HUDEP-2 (cell line): Measurements from ENCODE around the gene GYG2.
"Not testable (repeated sequence)": the region's sequence is repeated elsewhere in the genome, so short reads cannot be mapped to it uniquely, and the experiment has no call there.

Experiments
- DNase-seq, 76 experiments: peaks; one replicate each; lab custom pipeline; 2025; ENCODE audit not compliant: unreplicated experiment in 76 of 76; lab: John Stamatoyannopoulos, UW

GYG2 gene

GRCh38 chrX:2828344-2828958 is at the start of gene GYG2:
TSS of gene GYG2 (plus strand) at chrX:2828930. CDS start at chrX:2830189, 1,259 bp downstream.
- no peak for DNase-seq

GRCh38 chrX:2780472-2781225 is 48.1 kb upstream of the GYG2 start:
- not testable (repeated sequence) for DNase-seq

GRCh38 chrX:2781226-2781571 is 47.5 kb upstream of the GYG2 start:
- no peak for DNase-seq

- DNase-seq = no peak
These were observed 47.0 kb upstream of the GYG2 start for GRCh38 chrX:2781698-2782097.

- DNase-seq = no peak
These were observed 46.6 kb upstream of the GYG2 start for GRCh38 chrX:2782171-2782570.

GRCh38 chrX:2782778-2783177 is 46.0 kb upstream of the GYG2 start:
- no peak for DNase-seq

GRCh38 chrX:2784026-2784425 is 44.7 kb upstream of the GYG2 start:
- DNase-seq = no peak

- DNase-seq = no peak
These were observed 43.2 kb upstream of the GYG2 start for GRCh38 chrX:2785538-2785937.

- no peak for DNase-seq
These were observed 39.8 kb upstream of the GYG2 start for GRCh38 chrX:2788980-2789379.

GRCh38 chrX:2789569-2789968 is 39.2 kb upstream of the GYG2 start:
- no peak for DNase-seq

GRCh38 chrX:2793752-2794151 is 35.0 kb upstream of the GYG2 start:
- DNase-seq = no peak

- DNase-seq = no peak
These were observed 34.4 kb upstream of the GYG2 start for GRCh38 chrX:2794336-2794735.

GRCh38 chrX:2796808-2797207 is 31.9 kb upstream of the GYG2 start:
- DNase-seq = not testable (repeated sequence)

GRCh38 chrX:2799369-2799768 is 29.4 kb upstream of the GYG2 start:
- DNase-seq = no peak

- DNase-seq = not testable (repeated sequence)
These were observed 28.8 kb upstream of the GYG2 start for GRCh38 chrX:2799980-2800379.

GRCh38 chrX:2801223-2801622 is 27.5 kb upstream of the GYG2 start:
- DNase-seq = no peak

GRCh38 chrX:2802376-2803090 is 26.2 kb upstream of the GYG2 start:
- DNase-seq = not testable (repeated sequence)

- not testable (repeated sequence) for DNase-seq
These were observed 25.2 kb upstream of the GYG2 start for GRCh38 chrX:2803486-2803885.

GRCh38 chrX:2804106-2804843 is 24.5 kb upstream of the GYG2 start:
- DNase-seq = not testable (repeated sequence)

GRCh38 chrX:2804858-2805257 is 23.9 kb upstream of the GYG2 start:
- DNase-seq = not testable (repeated sequence)

GRCh38 chrX:2811271-2811670 is 17.5 kb upstream of the GYG2 start:
- no peak for DNase-seq
